Adrenal gland (tissue), 5 donors: ENCODE data around the gene TADA2B.

Experiments used
- POLR2A ChIP-seq, 2 donors: fragments of 450-650 bp; IDR thresholded peaks; one replicate each; pipeline ENCODE4 v1.6.1; 2017; ENCODE audit warnings: antibody characterized with exemption in 2 of 2, mild to moderate bottlenecking in 2 of 2, moderate library complexity in 1 of 2
- TF ChIP-seq, protein P1 (sequence below), 6 experiments: fragments of 450-650 bp in 4 of 6; fragments of 200-600 bp in 2 of 6; sonication (generic) in 1 of 6; IDR thresholded peaks; 1 replicate in 5 of 6; 2 replicates in 1 of 6; pipeline versions ENCODE4 v1.5.1 to v1.8.0; 2016 to 2021; ENCODE audit warnings: antibody characterized with exemption in 6 of 6, mild to moderate bottlenecking in 2 of 6, moderate library complexity in 1 of 6
- donor health status: DM: no; HTN: no; CAD: no.

DNA sequence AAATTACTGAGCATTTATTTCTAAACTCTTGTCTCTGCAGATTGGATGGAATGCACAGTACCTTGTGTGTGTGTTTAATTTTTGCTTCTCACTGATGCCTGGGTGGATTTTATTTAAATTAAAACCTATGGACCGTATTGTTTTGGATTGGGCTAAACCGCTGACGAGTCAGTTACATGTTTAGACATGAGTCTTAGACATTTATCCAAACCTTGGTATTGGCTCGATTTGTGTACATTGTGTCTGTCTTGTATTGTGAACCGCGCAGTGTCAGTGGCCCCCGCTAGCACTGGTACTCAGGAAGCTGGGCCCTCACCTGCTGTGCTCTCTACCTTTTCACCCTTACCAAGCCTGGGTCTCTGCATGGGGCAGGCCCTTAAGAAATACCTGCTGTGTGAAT is 40.8 kb upstream of the TADA2B start:
- TF ChIP-seq, protein P1, sequence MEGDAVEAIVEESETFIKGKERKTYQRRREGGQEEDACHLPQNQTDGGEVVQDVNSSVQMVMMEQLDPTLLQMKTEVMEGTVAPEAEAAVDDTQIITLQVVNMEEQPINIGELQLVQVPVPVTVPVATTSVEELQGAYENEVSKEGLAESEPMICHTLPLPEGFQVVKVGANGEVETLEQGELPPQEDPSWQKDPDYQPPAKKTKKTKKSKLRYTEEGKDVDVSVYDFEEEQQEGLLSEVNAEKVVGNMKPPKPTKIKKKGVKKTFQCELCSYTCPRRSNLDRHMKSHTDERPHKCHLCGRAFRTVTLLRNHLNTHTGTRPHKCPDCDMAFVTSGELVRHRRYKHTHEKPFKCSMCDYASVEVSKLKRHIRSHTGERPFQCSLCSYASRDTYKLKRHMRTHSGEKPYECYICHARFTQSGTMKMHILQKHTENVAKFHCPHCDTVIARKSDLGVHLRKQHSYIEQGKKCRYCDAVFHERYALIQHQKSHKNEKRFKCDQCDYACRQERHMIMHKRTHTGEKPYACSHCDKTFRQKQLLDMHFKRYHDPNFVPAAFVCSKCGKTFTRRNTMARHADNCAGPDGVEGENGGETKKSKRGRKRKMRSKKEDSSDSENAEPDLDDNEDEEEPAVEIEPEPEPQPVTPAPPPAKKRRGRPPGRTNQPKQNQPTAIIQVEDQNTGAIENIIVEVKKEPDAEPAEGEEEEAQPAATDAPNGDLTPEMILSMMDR (IDR thresholded peaks at IDR 0.05) = no peak
- no peak for TF ChIP-seq POLR2A (IDR thresholded peaks at IDR 0.05)
